GM23248 (cell line): ENCODE results near the gene SCN4A. TPM values are rescaled to one million over a fixed set of nuclear protein-coding genes. Genes with fewer than 3 reads are reported as not detected.

Source experiments
- DNase-seq: peaks from one replicate; pipeline ENCODE4 v3.0.0-alpha.2; 2015
- H2AFZ ChIP-seq: fragments of 200-600 bp; sonication (generic); 2 replicates; pipeline ENCODE4 v1.6.1; 2016; ENCODE audit warnings: antibody characterized with exemption
- H3F3A ChIP-seq: fragments of 200-600 bp; sonication (generic); 2 replicates; pipeline ENCODE4 v1.6.1; 2016; ENCODE audit warnings: mild to moderate bottlenecking, antibody characterized with exemption, mixed run types; ENCODE audit not compliant: insufficient read depth
- H3K27ac ChIP-seq: fragments of 200-600 bp; sonication (generic); 2 replicates; pipeline ENCODE4 v1.5.1; 2016; ENCODE audit warnings: mild to moderate bottlenecking
- H3K27me3 ChIP-seq: fragments of 200-600 bp; sonication (generic); replicated peaks from 2 replicates; pipeline ENCODE4 v1.6.1; 2016; ENCODE audit warnings: mild to moderate bottlenecking; ENCODE audit not compliant: insufficient read depth
- H3K36me3 ChIP-seq: fragments of 200-600 bp; sonication (generic); 2 replicates; pipeline ENCODE4 v1.6.1; 2016; ENCODE audit warnings: low read depth, mild to moderate bottlenecking
- H3K4me1 ChIP-seq: fragments of 200-600 bp; sonication (generic); 2 replicates; pipeline ENCODE4 v1.6.1; 2016; ENCODE audit warnings: mild to moderate bottlenecking; ENCODE audit not compliant: insufficient read depth
- H3K4me2 ChIP-seq: fragments of 200-600 bp; sonication (generic); one replicate; pipeline ENCODE4 v1.6.1; 2016; ENCODE audit warnings: mild to moderate bottlenecking; ENCODE audit not compliant: unreplicated experiment
- H3K4me3 ChIP-seq: fragments of 200-600 bp; sonication (generic); 2 replicates; pipeline ENCODE4 v1.5.1; 2016; ENCODE audit warnings: mild to moderate bottlenecking
- H3K79me2 ChIP-seq: fragments of 200-600 bp; sonication (generic); 2 replicates; pipeline ENCODE4 v1.6.1; 2016; ENCODE audit warnings: mild to moderate bottlenecking; ENCODE audit not compliant: insufficient read depth
- H3K9ac ChIP-seq: fragments of 200-600 bp; sonication (generic); 2 replicates; pipeline ENCODE4 v1.6.1; 2016; ENCODE audit warnings: mild to moderate bottlenecking
- H3K9me2 ChIP-seq: fragments of 200-600 bp; sonication (generic); 2 replicates; pipeline ENCODE4 v1.6.1; 2016; ENCODE audit warnings: mixed run types, mild to moderate bottlenecking, moderate library complexity; ENCODE audit not compliant: insufficient read depth
- H3K9me3 ChIP-seq: fragments of 200-600 bp; sonication (generic); one replicate; pipeline ENCODE4 v1.6.1; 2017; ENCODE audit warnings: low read depth
- H4K20me1 ChIP-seq: fragments of 200-600 bp; sonication (generic); 2 replicates; pipeline ENCODE4 v1.6.0; 2016; ENCODE audit not compliant: insufficient read depth
- EZH2 ChIP-seq: fragments of 200-600 bp; sonication (generic); IDR thresholded peaks from 2 replicates; pipeline ENCODE4 v1.6.1; 2018; ENCODE audit warnings: antibody characterized with exemption, mild to moderate bottlenecking; ENCODE audit not compliant: insufficient read depth, poor library complexity, severe bottlenecking
- EZH2phosphoT487 ChIP-seq: fragments of 200-600 bp; sonication (generic); IDR thresholded peaks from 2 replicates; pipeline ENCODE4 v1.6.1; 2018; ENCODE audit warnings: antibody characterized with exemption, moderate library complexity, mild to moderate bottlenecking, low read depth; ENCODE audit not compliant: insufficient read depth
- WGBS, 2 experiments: methylation state at CpG; one replicate each; pipeline ENCODE4 v1.1.6; 2015 to 2017; ENCODE audit warnings: low lambda C conversion rate in 2 of 2, low coverage in 1 of 2; ENCODE audit errors: missing lambda C conversion rate in 2 of 2; 5-methylcytosine and 5-hydroxymethylcytosine counted together
- in situ Hi-C: fragments of 300-500 bp; cut with MboI; formaldehyde crosslinking; loops from 2 replicates; pipeline ENCODE4 v1.15.0; 2020
- polyA plus RNA-seq: library from polyadenylated mRNA; unstranded; fragments of >200 nt; fragmentation: Nextera tagmentation; extraction: Ambion mirVana; gene quantifications from 2 replicates; pipeline ENCODE4 v1.2.1, GENCODE V29; 2016
- total RNA-seq: library from RNA; depleted of rRNA; stranded (reverse); fragments of >200 nt; shearing (Covaris generic); gene quantifications from 2 replicates; pipeline ENCODE4 v1.2.3, GENCODE V29; 2014

The SCN4A gene
- total and polyA plus RNA-seq, 2 experiments from 2014 or later: not detected

DNA sequence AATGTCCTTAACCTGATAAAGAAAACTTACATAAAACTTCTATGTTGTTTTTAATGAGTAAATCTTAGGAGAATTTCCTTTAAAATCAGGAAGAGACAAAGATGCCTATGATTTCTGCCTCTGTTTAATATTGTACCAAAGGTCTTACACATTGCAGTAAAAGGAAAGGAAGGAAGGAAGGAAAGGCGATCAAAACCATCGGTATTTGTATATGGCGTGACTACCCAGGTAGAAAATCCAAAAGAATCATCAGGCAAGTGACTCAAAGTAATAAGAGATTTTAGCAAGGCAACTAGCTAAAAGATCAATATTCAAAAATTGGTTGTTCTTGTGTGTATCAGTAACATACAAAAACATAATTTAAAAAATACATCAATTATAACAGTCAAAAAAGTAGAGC, 44.3 kb upstream of the SCN4A start:
- Histone ChIP-seq H3K4me3 (no peak overlapping the region), H2AFZ (no peak overlapping the region), H3F3A (no peaks in the 10 kb centered on the region), H3K9me2 (no peaks in the 10 kb centered on the region), H3K4me2 (no peak overlapping the region), H3K79me2 (no peaks in the 10 kb centered on the region), H3K4me1 (no peaks in the 10 kb centered on the region), H4K20me1 (no peaks in the 10 kb centered on the region), H3K27ac (no peak overlapping the region), H3K27me3 (no peaks in the 10 kb centered on the region), H3K9me3 (no peaks in the 10 kb centered on the region), H3K36me3 (no peaks in the 10 kb centered on the region), H3K9ac (no peak overlapping the region)
- TF ChIP-seq EZH2phosphoT487 (no peak), EZH2 (no peak)
- no peak for DNase-seq
- in situ Hi-C loops: no loop called here
- WGBS, 2 experiments: 94 to 97% methylated on average over 3 of the region's 3 CpGs

DNA sequence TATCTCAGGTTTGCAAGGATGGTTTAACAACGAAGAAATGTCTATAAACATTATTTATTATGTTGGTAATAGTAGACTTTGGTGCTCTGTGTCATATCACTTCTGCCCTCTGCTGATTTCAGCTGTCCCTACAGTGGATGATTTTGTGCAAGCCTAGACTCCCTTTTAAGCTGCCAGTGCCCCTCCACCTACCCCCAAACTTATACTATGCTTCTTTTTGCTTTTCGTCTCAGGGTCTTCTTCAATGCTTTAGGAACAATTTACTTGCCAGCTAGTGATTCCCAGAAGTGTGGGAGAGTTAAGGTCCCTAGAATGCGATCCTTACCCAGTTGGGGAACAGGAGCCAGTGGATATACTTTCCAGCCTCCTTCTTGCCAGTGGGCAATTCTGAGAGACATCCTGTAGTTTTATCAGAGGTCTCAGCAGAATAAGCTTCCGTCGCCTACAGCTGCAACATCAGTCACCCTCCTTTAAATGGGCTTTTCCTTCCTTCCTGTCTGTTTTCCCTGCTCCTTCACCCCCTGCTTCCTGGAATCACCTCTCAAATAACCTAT, 43.6 kb upstream of the SCN4A start:
- H3K4me3 ChIP-seq: no peak overlapping the region
- no peaks in the 10 kb centered on the region for H3K9me3 ChIP-seq
- no peak overlapping the region for H3K27ac ChIP-seq
- H3K9me2 ChIP-seq: no peaks in the 10 kb centered on the region
- no peaks in the 10 kb centered on the region for H3K36me3 ChIP-seq
- in situ Hi-C loops: no loop called here
- H4K20me1 ChIP-seq: no peaks in the 10 kb centered on the region
- 38 to 47% methylated on average over 5 of the region's 5 CpGs for WGBS, 2 experiments
- H3K27me3 ChIP-seq: no peaks in the 10 kb centered on the region
- no peaks in the 10 kb centered on the region for H3K79me2 ChIP-seq
- H2AFZ ChIP-seq: no peak overlapping the region
- H3F3A ChIP-seq: no peaks in the 10 kb centered on the region
- peak; percentile 28 for DNase-seq
- H3K4me2 ChIP-seq: no peak overlapping the region
- no peak overlapping the region for H3K9ac ChIP-seq
- no peak for TF ChIP-seq EZH2
- no peak for TF ChIP-seq EZH2phosphoT487
- H3K4me1 ChIP-seq: no peaks in the 10 kb centered on the region

DNA sequence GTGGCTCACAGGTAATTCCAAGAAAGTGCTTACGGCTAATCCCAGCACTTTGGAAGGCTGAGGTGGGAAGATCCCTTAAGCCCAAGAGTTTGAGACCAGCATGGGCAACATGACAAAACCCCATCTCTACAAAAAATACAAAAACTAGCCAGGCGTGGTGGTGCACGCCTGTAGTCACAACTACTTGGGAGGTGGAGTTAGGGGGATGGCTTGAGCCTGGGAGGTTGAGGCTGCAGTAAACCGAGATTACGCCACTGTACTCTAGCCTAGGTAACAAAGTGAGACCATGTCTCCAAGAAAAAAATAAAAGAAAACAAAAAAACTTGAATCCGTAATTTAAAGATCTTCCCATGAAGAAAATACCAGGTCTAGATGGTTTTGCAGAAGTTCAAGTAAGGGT, 42.7 kb upstream of the SCN4A start:
- H3K9me2 ChIP-seq: no peaks in the 10 kb centered on the region
- H3K9ac ChIP-seq: no peak overlapping the region
- H3K36me3 ChIP-seq: no peaks in the 10 kb centered on the region
- H3K9me3 ChIP-seq: no peaks in the 10 kb centered on the region
- no peak overlapping the region for H3K27ac ChIP-seq
- no peak overlapping the region for H3K4me2 ChIP-seq
- TF ChIP-seq EZH2phosphoT487: no peak
- no peak for TF ChIP-seq EZH2
- H3K4me3 ChIP-seq: no peak overlapping the region
- in situ Hi-C loops: no loop called here
- WGBS, 2 experiments: 91 to 95% methylated on average over 6 of the region's 6 CpGs
- H4K20me1 ChIP-seq: no peaks in the 10 kb centered on the region
- no peaks in the 10 kb centered on the region for H3K4me1 ChIP-seq
- no peaks in the 10 kb centered on the region for H3F3A ChIP-seq
- no peaks in the 10 kb centered on the region for H3K79me2 ChIP-seq
- DNase-seq: no peak
- H2AFZ ChIP-seq: no peak overlapping the region
- H3K27me3 ChIP-seq: no peaks in the 10 kb centered on the region

DNA sequence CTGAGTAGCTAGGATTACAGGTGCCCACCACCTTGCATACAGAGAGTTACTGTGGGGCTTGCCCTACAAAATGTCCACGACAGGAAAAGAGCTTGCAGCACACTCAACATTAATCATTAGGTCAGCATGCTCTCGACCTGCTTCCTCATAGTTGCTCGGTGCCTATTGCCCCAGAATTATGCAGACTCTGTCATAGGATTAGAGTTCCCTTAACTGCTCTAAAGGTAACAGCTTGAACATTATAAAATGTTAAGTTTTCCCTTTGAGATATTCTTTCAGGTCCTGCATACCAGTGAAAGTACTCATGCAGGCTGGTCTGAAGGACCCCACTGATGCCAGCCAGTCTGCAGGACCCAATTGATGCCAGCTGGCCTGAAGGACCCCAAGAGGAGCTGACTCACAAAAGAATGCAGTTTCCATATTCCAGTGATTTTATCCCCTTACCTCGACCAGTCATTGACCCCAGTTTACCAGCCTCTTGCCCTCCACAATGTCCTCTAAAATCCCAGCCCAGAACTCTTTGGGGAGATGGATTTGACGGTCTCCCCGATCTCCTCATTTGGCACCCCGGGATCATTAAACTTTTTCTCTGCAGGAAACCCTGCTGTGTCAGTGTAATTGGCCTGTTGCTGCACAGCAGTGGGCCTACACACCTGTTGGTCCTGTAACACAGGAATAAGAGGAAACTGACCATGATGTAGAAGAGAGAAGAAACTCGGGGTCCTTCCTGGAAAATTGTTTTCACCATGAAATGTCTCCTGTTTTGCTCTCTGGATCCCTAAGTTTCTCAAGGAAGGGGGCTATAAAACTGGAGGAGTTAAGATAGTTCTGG, 37.1 kb upstream of the SCN4A start:
- Histone ChIP-seq H3F3A (peaks cover 5% of the 10 kb centered on the region; the same call in 1 of the 2 replicates), H2AFZ (no peak overlapping the region), H3K79me2 (no peaks in the 10 kb centered on the region), H3K4me2 (no peak overlapping the region), H4K20me1 (no peaks in the 10 kb centered on the region), H3K9me3 (no peaks in the 10 kb centered on the region), H3K27ac (no peak overlapping the region), H3K36me3 (no peaks in the 10 kb centered on the region), H3K9me2 (no peaks in the 10 kb centered on the region), H3K4me1 (peaks cover 11% of the 10 kb centered on the region), H3K4me3 (no peak overlapping the region), H3K27me3 (no peaks in the 10 kb centered on the region), H3K9ac (no peak overlapping the region)
- 51 to 53% methylated on average over 8 of the region's 8 CpGs for WGBS, 2 experiments
- TF ChIP-seq EZH2: no peak
- no peak for TF ChIP-seq EZH2phosphoT487
- in situ Hi-C loops: no loop called here
- DNase-seq: peak; percentile 64
